IPS-18a (cell line): Measurements from ENCODE around the gene TRPC4AP.

ENCODE experiments used
- H3K27ac ChIP-seq: one replicate; pipeline ENCODE4 v1.5.1; 2013; ENCODE audit warnings: low read length
- H3K27me3 ChIP-seq: one replicate; pipeline ENCODE4 v1.6.1; 2013; ENCODE audit warnings: mild to moderate bottlenecking, low read length; ENCODE audit not compliant: control insufficient read depth, insufficient read depth
- H3K36me3 ChIP-seq: one replicate; pipeline ENCODE4 v1.6.1; 2013; ENCODE audit warnings: low read depth, low read length; ENCODE audit not compliant: control insufficient read depth
- H3K4me1 ChIP-seq: one replicate; pipeline ENCODE4 v1.6.1; 2013; ENCODE audit warnings: low read depth, low read length; ENCODE audit not compliant: control insufficient read depth
- H3K4me3 ChIP-seq: one replicate; pipeline ENCODE4 v1.5.1; 2013; ENCODE audit warnings: low read length
- H3K9ac ChIP-seq: one replicate; pipeline ENCODE4 v1.6.1; 2013; ENCODE audit warnings: mild to moderate bottlenecking, low read length, moderate library complexity
- H3K9me3 ChIP-seq: one replicate; pipeline ENCODE4 v1.6.1; 2013; ENCODE audit warnings: low read depth, low read length; ENCODE audit not compliant: control insufficient read depth

TRPC4AP gene

GRCh38 chr20:35010405-35011192, 82.0 kb downstream of the TRPC4AP start:
- Histone ChIP-seq H3K4me1 (no peaks in the 10 kb centered on the region), H3K4me3 (no peak overlapping the region), H3K27me3 (no peaks in the 10 kb centered on the region), H3K27ac (no peak overlapping the region), H3K9ac (no peak overlapping the region), H3K36me3 (peaks cover 86% of the 10 kb centered on the region), H3K9me3 (no peaks in the 10 kb centered on the region)

- no peaks in the 10 kb centered on the region for H3K9me3 ChIP-seq
- no peak overlapping the region for H3K27ac ChIP-seq
- peaks cover 89% of the 10 kb centered on the region for H3K36me3 ChIP-seq
- H3K4me1 ChIP-seq, result no peaks in the 10 kb centered on the region
- no peak overlapping the region for H3K9ac ChIP-seq
- no peaks in the 10 kb centered on the region for H3K27me3 ChIP-seq
- H3K4me3 ChIP-seq, result no peak overlapping the region
These were observed 82.8 kb downstream of the TRPC4AP start for GRCh38 chr20:35009665-35010328.

GRCh38 chr20:35008411-35009342, 83.9 kb downstream of the TRPC4AP start:
- no peaks in the 10 kb centered on the region for H3K27me3 ChIP-seq

GRCh38 chr20:35007891-35008290, 84.7 kb downstream of the TRPC4AP start:
- Histone ChIP-seq H3K36me3 (peaks cover 88% of the 10 kb centered on the region), H3K4me3 (no peak overlapping the region), H3K9ac (no peak overlapping the region), H3K4me1 (no peaks in the 10 kb centered on the region), H3K27ac (no peak overlapping the region), H3K9me3 (no peaks in the 10 kb centered on the region), H3K27me3 (no peaks in the 10 kb centered on the region)

More at GRCh38 chr20:35008411-35009342, 83.9 kb downstream of the TRPC4AP start:
- H3K9me3 ChIP-seq, result no peaks in the 10 kb centered on the region
- no peaks in the 10 kb centered on the region for H3K4me1 ChIP-seq
- H3K4me3 ChIP-seq, result no peak overlapping the region
- H3K36me3 ChIP-seq, result peaks cover 90% of the 10 kb centered on the region
- H3K27ac ChIP-seq, result no peak overlapping the region
- H3K9ac ChIP-seq, result no peak overlapping the region

GRCh38 chr20:35007413-35007812, 85.2 kb downstream of the TRPC4AP start:
- H3K9me3 ChIP-seq, result no peaks in the 10 kb centered on the region
- no peak overlapping the region for H3K9ac ChIP-seq
- H3K27me3 ChIP-seq, result no peaks in the 10 kb centered on the region
- no peak overlapping the region for H3K4me3 ChIP-seq
- no peak overlapping the region for H3K27ac ChIP-seq
- peaks cover 88% of the 10 kb centered on the region for H3K36me3 ChIP-seq
- no peaks in the 10 kb centered on the region for H3K4me1 ChIP-seq

- H3K9ac ChIP-seq, result no peak overlapping the region
- H3K36me3 ChIP-seq, result peaks cover 82% of the 10 kb centered on the region
- no peak overlapping the region for H3K4me3 ChIP-seq
- no peaks in the 10 kb centered on the region for H3K4me1 ChIP-seq
- no peaks in the 10 kb centered on the region for H3K9me3 ChIP-seq
- no peaks in the 10 kb centered on the region for H3K27me3 ChIP-seq
- H3K27ac ChIP-seq, result no peak overlapping the region
These were observed 86.1 kb downstream of the TRPC4AP start for GRCh38 chr20:35006531-35006971.

GRCh38 chr20:35006009-35006408, 86.6 kb downstream of the TRPC4AP start:
- Histone ChIP-seq H3K27ac (no peak overlapping the region), H3K9me3 (no peaks in the 10 kb centered on the region), H3K4me3 (no peak overlapping the region), H3K36me3 (peaks cover 80% of the 10 kb centered on the region), H3K27me3 (no peaks in the 10 kb centered on the region), H3K4me1 (no peaks in the 10 kb centered on the region), H3K9ac (no peak overlapping the region)

- no peak overlapping the region for H3K9ac ChIP-seq
These were observed 87.1 kb downstream of the TRPC4AP start for GRCh38 chr20:35005463-35005961.

GRCh38 chr20:35004749-35005462, 87.7 kb downstream of the TRPC4AP start:
- peaks cover 78% of the 10 kb centered on the region for H3K36me3 ChIP-seq
- H3K27ac ChIP-seq, result no peak overlapping the region

More at GRCh38 chr20:35005463-35005961, 87.1 kb downstream of the TRPC4AP start:
- peaks cover 82% of the 10 kb centered on the region for H3K36me3 ChIP-seq
- H3K4me3 ChIP-seq, result no peak overlapping the region
- H3K27ac ChIP-seq, result no peak overlapping the region
- no peaks in the 10 kb centered on the region for H3K9me3 ChIP-seq
- no peaks in the 10 kb centered on the region for H3K4me1 ChIP-seq
- no peaks in the 10 kb centered on the region for H3K27me3 ChIP-seq

GRCh38 chr20:35004051-35004725, 88.4 kb downstream of the TRPC4AP start:
- Histone ChIP-seq H3K36me3 (peaks cover 71% of the 10 kb centered on the region), H3K4me1 (no peaks in the 10 kb centered on the region), H3K27me3 (no peaks in the 10 kb centered on the region), H3K9ac (no peak overlapping the region), H3K27ac (no peak overlapping the region), H3K9me3 (no peaks in the 10 kb centered on the region), H3K4me3 (no peak overlapping the region)

More at GRCh38 chr20:35004749-35005462, 87.7 kb downstream of the TRPC4AP start:
- H3K4me1 ChIP-seq, result no peaks in the 10 kb centered on the region
- no peaks in the 10 kb centered on the region for H3K9me3 ChIP-seq
- H3K4me3 ChIP-seq, result no peak overlapping the region
- no peaks in the 10 kb centered on the region for H3K27me3 ChIP-seq
- no peak overlapping the region for H3K9ac ChIP-seq
